NCI-H1436 treated with DMSO at 0.1 percent for 48 hours (cell line): ENCODE data around the gene GABRB2.

Experiments
- DNase-seq: peaks from one replicate; lab custom pipeline; 2025; lab: John Stamatoyannopoulos, UW

GABRB2 gene

DNA sequence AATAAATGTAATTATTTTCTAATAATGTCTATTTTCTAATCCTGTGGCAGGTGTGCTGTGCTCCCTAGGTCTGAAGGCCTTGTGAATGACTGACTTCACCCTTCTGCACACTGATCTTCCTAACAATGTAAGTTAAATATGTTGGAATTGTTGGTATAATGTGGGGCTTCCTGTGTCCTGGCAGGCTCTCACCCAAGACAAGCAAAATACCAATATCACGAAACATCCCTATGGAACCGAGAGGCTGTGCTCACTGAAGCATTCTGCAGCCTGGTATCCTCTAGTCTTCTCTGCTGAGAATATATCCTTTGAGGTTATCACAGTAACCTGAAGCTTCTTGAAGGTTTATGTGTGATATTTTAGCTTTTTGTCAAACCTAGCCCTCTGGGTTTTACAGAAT lies 159.4 kb downstream of the GABRB2 start:
- no peak for DNase-seq

DNA sequence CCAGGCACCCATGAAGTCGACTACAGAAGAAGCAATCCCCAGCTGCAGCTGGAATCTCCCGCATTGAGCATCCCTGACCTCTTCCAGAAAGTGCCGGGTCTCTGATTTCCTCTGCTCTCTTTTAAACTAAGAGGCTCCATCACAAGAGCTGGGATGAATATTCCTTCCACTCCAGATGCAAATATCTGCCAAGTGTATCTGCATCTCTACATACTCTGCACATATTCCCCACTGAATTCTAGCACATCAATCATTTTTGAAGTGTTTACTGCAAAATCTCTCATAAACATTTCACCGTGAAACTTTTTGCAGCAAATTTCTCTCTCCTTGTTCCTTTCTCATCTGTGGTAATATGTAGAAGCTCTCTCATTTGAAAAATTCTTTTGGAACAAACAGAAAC lies 161.5 kb downstream of the GABRB2 start:
- DNase-seq, result no peak

DNA sequence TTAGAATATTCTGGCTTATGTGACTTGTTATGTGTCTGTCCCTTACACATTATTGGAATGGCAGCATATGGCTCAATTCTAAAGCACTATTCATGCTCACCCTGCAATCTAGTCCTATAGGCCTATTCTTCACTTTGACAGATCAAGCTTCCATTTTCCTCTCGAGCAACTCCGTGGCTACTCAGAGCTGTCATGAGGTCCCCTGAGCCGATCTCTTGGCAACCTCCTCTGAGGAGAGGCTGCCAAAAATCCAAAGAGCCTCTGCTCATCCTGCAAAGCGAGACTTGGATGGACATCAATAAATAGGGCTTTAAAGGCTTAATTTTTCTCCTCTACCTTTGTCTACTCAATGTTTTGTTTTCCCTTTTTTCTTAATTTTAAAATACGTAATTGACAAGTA lies 163.8 kb downstream of the GABRB2 start:
- no peak for DNase-seq

DNA sequence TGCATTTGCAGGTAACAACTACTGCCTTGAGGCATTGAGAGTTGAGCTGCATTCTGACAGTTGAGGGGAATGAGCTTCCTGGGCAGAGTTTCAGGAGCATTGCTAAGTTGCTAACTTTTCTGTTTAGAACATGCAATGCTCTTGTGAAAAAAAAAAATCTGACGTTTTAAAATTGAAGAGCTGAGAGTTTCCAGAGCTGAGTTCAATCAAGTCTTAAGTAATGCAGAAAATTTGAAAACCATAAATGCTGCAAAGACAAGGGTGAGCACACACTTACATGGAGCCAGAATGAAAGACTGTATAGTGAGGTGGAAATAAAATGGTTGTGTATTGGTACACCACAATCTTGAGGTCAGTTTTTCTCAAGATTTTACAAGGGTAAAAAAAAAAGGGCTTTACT lies 166.0 kb downstream of the GABRB2 start:
- DNase-seq, result no peak

DNA sequence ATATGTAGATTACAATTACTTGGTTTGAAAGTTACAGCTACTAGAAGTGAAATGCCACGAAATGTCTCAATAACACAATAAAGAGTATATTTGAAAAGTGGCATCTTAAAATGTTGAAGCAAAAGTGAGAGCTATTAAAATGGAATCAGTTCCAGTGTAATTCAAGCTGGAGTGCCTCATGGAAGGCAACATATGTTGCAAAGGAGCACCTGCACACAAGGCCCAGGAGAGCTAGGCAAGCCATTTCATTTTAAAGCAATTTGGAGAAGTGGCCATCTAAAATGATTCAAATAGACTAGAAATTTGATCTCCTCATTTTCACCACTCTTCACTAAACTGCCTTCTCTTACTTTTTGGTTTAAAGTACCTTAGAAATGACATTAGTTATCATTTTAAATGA lies 167.8 kb downstream of the GABRB2 start:
- peak; percentile 56 for DNase-seq

DNA sequence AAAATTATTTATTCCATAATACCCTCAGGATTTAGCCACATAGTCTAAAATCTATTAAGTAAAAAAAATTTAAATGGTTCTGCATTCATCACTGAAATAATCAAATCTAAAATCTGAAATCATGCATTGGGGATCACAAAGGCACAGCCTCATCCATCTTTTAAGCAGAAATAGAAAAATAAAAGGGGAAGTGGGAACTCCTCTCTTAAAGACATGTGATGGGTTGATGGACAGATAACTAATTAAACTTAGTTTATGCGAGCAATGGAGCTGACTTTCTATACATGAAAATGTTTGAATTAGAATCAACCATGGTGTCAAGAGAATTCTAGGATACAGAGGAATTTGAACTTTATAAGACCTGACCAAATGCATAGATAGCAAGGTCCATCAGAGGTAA lies 170.5 kb downstream of the GABRB2 start:
- no peak for DNase-seq

DNA sequence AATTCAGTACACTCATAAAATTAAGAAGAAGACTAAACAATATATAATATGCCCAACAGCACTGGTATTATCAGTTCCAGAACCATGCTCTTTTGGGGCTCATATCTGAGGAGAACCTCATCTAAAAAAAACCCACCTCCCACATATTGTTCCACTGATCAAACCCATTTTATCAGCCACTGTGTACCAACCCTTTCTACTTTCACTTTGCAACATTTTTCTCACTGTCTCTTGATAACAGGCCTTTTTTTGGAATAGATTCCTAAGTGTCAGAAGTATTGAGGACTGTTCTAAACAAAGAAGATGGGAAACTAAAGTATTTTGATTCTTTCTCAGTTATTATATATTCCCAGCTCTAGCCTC lies 173.2 kb downstream of the GABRB2 start:
- DNase-seq, result no peak

DNA sequence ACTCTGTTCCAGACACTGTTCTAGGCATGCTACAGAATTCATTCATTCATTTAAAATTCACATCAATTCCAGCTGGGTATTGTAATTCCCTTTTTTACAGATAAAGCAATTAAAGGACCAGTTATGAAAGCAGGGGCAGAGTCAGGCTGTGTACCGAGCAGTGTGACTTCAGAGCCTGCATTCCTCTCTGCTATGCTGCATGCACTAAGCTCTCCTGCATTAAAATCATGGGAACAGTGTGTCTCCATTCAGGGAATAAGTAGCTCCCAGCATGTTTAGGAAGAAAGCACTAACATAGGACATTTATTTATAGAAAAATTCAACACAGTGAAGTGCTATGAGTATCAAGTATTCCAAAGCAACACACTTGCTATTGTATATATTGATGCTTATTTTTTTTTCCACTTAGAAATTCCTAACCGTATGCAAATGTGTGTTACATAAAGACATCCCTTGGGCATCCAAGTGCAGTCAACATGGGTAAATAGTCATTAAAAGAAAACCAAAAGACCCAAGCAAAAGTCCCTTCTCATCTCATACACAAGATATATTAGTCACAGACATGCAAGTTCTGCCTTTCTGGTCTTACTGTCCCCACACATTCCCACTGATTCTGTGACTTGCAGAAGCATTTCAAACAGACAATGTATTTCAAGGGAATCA lies 173.7 kb downstream of the GABRB2 start:
- DNase-seq, result no peak

DNA sequence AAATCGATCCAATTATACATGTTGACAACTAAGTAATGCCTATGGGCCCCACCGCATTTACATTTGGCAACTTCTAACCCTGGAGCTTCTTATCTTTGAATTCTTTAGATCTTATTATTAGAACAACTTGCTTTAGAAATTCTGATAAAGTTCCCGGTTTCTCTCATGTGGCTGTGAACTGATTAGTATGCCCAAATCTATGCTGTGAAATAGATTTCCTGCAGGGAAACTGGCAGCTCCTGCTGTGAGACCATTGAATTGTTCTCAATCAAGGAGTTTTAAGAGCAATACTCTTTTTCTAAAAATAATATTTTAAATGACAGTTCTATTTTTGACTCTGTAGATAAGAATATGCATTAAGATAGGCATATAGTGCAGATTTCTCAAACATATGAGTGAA lies 177.5 kb downstream of the GABRB2 start:
- no peak for DNase-seq

DNA sequence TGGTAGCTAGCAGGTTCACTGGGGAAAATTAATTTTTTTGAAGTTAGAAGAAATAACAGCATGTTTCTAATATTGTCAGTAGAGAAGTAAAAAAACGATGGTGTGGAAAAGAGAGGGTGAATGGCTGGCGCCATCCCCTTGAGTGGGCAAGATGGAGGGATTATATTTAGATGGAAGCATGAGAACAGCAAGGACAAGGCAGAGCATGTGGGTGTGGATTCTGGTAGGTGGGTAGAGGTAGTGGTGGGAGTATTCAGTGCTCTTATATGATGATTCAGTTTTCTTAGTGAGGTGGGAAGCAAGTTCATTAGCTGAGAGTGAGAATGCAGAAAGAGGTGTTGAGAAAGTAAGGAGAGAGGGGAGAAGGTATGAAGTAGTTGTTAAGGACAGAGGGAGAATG lies 188.1 kb downstream of the GABRB2 start:
- no peak for DNase-seq

DNA sequence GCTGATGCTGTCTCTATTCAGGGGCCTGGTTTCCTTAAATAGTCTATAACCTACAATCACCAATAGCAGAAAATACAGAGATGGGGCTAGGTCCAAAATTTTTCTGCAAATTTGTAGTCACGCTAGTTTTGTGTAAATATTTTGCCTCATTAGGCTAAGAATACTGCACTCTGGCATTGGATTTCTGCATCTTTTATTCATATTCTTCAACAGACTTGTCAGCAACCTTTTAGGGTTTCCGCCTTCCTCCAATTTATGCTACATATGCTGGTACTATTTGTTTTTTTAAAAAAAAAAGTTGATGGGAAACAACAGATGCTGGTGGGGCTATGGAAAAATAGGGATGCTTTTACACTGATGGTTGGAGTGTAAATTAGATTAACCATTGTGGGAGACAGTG lies 202.3 kb downstream of the GABRB2 start:
- DNase-seq, result no peak

DNA sequence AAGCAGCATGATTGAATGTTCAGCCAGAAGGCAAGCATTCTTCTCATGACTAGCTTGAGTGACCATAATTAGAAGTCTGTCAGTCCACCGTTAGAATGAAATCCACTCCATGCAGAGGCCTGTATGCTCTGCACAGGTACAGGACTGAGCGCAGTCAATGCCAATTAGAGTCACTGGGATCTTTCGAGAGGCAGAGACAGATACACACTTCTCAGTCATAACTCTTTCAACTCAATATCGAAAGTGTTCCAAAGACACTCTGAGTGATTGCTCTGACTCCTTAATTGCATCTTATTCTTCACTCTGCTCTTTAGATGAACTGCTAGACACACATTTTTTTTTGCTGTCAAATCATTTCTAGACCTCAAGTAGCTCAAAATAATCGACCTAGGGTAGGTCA lies 203.6 kb downstream of the GABRB2 start:
- DNase-seq, result no peak

DNA sequence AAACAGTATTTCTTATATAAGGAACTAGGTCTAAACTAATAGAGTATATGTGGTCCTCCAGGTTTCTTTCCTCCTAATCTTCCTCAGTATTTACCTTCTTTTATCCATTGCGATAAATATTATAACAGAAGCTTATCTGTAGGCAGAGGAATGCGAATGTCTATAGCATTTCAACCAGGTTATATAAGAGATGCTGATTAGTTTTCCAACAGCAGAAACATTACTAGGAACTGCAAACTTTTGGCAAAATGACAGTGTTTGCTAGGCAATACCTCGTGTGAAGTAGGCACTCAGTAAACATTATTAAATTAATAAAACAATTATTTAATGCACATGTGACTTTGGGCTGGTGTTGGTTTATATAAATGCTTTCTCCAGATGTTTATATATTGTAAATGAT lies 206.5 kb downstream of the GABRB2 start:
- DNase-seq, result no peak

DNA sequence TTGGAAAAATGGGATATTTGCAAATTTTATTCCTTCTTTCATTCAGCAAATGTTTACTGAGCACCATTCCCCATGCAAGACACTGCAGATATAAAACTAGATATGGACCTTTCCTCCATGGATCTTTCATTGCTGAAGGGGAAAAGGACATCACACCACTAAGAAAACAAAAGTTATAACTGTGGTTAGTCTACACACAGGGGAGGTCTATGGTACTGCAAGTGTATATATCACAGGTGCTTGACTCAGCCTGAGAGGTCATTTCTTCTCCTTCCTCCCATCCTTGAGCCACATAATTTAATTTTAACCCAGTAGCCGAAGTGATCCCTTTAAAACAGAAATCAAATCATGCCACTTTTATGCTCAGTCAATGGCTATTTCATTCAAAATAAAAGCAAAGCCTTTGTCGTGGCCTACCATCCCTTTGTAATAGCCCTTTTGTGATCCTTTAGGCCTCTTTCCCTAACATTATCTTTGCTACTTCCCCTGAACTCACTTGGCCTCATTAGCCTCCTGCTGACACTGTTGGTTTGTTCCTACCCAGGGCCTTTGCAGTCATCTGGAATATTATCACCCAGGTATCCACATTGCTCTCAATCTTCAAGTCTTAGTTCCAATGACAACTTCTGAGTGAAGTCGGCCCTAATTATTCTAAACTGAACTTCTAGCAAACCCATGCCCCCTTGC lies 213.2 kb downstream of the GABRB2 start:
- DNase-seq, result no peak

DNA sequence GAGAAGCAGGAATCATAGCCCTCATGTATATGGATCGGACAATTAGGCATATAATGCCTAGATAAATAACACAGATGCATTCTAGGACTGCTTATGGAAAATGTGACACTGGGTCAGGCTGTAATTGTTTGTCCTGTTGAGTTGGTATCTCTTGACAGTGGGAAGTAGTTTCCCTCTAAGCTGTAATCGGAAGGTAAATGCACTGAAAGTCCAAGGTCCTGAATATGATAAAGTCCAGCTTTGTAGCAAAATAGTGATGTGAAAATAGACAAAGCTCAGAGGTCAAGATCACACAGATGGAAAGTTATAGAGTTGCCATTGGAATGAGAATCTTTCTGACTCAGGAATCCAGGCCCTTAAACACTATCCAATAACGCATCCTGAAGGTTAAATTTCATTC lies 214.2 kb downstream of the GABRB2 start:
- DNase-seq, result no peak

DNA sequence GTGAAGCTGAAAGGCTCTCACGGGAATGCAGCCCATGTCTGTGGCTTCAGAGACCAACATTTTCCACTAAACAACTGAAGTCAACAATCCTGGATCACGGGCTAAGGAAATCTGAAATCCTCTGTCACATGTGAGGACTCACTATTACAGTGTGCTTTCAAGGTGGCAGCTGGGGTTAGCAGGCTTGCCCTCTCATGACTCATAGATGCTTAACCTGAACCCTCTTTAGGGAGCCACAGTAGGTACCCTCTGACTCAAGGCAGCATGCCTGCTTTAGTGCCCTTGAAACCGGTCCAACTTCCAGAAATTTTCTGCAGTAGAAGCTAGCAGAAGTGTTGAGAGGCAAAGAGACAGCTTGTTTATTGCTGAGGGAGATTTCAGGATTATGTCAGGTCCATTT lies 232.5 kb downstream of the GABRB2 start:
- DNase-seq, result no peak

DNA sequence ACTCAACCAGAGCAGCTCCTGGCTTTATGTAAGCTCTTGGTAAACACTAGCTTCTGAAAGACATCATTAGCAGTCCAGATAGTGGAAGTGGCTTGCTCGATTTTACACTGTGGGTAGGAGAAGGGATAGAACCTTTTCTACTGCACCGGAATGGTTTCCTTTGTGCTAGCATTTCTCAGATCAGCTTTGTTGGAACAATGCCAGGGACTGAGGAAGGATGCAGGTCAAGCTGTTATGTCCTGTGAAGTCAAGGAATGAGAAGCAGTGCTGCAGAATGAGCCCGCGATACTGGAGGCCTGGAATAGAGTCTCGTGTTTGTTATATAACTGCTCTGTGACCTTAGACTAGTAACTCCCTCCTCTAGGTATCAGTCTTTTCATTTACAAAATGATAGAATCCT lies 233.6 kb downstream of the GABRB2 start:
- DNase-seq, result no peak

DNA sequence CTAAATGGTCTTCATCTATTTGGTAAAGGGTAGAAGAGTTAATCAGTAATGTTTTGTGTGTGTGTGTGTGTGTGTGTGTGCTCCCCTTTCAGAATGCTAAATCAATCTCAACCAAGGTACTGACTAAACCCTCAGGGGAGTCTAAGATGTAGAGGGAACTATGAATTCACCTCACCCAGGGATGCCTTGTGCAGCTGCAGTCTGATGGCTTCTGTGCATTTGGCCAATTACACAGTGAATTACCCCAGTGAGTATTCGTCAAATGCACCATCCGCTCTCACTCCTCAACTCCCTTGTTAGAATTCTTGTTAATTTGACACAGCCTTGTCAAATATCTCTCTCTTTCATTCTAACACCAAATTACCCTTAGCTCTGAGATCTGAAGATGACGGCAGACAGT lies 234.6 kb downstream of the GABRB2 start:
- DNase-seq, result peak; percentile 15

DNA sequence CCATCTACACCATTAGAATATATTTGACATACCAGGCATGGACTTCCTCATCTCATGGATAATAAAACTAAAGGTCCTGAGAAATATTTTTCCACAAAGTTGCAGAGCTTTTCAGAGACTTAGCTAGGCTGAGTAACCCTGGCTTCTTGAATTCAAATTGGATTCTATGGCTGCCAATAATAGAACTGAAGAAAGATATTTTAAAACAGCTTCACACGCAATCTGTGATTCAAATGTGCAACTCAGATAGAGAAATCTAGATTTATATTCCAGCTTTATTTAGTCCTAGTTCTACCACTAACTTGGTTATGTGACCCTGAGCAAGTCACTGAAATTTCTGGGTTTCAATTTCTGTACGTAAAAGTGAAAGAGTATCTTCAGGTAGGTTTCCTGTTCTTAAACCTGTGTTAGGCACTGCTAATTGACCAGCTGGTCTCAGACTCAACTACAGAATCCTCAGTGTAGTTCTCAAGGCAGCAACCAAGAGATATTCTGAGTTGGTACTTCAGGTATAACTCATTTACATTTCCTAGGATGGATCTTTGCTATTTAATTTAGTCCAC lies 235.3 kb downstream of the GABRB2 start:
- no peak for DNase-seq

DNA sequence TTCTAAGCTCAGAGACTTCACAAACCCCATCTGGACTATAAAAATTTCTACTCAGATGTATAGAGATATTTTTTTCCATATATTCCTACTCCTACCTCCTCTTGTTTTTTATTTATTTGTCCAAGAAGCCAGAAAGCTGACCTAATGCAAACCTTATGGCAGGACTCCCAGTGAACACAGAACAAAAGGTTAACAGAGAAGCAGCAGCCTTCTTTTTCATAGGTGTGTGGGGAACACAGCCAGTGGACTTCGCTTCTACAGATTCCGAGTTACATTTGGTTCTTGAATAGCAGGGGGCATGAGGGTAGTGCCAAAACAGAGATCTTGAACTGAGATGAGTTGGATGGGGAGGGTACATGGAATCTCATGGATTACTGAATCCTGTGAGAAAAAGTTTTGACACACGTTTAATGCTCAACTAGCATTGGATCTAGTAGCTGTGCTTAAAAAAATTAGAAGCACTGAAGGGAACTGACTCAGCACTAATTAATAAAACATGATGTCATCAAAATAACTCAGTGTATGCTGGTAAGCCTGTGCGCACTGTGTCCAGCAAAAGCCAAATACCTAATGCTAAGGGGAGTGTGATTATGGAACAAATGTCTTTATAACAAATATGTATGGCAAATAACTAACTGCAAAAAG lies 240.1 kb downstream of the GABRB2 start:
- DNase-seq, result no peak

DNA sequence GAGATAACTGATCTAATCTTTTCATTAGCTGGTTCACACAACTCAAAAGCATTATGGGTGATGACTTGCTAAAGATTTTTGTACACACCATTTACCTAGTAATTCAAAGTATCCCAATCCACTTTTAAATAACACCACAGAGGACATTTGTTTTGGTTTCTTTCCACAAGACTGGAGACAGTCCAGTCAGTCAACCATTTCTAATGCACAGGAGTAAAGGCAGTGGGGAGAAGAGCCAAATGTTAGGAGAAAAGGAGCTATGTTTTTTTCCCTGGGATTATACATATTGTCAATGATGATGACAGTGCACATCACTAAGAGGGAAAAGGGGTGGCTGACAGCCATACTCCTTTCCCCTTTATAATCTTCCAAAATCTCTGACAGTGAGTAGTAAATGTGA lies 240.9 kb downstream of the GABRB2 start:
- DNase-seq, result no peak

DNA sequence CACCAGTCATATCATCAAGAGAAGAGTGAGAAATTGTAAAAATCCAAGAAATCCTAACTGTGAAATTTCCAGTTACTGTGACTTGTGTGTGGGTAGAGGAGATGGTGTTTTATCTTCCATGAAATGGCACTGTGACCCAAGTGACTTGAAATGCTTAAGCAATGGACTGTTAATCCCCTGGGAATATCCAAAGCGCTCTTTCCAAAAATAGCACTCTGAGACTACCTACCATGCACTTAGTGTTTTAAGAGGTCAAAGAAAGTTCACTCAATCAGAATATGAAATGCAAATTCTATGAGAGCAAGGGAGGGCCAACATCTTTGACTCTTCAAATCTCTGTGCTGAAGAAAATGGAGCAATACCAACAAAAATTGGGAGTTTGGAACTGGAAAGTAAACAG lies 244.0 kb downstream of the GABRB2 start:
- no peak for DNase-seq

DNA sequence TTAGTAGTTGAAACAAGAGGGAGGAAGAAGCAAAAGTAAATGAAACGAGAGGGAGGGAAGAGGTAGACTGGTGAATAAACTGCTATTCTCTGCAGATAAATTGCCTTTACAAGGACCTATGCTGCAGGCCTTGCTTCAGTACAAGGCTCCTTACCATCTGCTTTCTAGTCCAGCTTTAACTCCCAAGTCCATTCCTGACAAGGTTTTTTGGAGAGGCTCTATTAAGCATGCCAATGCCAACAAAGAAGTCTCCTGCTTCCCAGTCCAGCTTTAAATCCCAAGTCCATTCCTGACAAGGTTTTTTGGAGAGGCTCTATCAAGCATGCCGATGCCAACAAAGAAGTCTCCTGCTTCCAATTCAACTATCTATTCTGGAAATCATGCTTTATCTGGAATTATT lies 244.9 kb downstream of the GABRB2 start:
- no peak for DNase-seq
